PC-9 (cell line): ENCODE data around the gene TOX2. TPM values are rescaled to one million over a fixed set of nuclear protein-coding genes. Genes with fewer than 3 reads are reported as not detected.
A peak's percentile ranks its signal among the peaks of the same experiment; 100 is the strongest.

Experiments used
- BruUV-seq: library from RNA; stranded (reverse); fragments of 400-500 nt; replicated peaks from 2 replicates; lab custom pipeline; 2021; lab: Mats Ljungman, UMichigan
- CTCF ChIA-PET: fragments of 300-600 bp; sonication (Branson Sonifier 250); formaldehyde crosslinking; loops from one replicate; lab custom pipeline; 2022; ENCODE audit warnings: antibody characterized with exemption; lab: Charles Lee
- POLR2A ChIA-PET: fragments of 300-600 bp; sonication (Branson Sonifier 250); formaldehyde crosslinking; loops from one replicate; lab custom pipeline; 2022; ENCODE audit warnings: antibody characterized with exemption; ENCODE audit not compliant: unreplicated experiment; lab: Charles Lee
- DNase-seq, 2 experiments: peaks; one replicate each; pipeline versions ENCODE4 v3.0.0 to v3.0.0-alpha.2; 2015 to 2022; ENCODE audit warnings: mixed read lengths in 1 of 2
- H2AFZ ChIP-seq: fragments of 200-600 bp; sonication (generic); 2 replicates; pipeline ENCODE4 v1.8.1; 2017; ENCODE audit warnings: antibody characterized with exemption
- H3F3A ChIP-seq: fragments of 200-600 bp; sonication (generic); 2 replicates; pipeline ENCODE4 v1.8.1; 2017; ENCODE audit warnings: antibody characterized with exemption, mild to moderate bottlenecking, low read depth; ENCODE audit not compliant: insufficient read depth
- H3K27ac ChIP-seq: fragments of 200-600 bp; sonication (generic); 2 replicates; pipeline ENCODE4 v1.6.1; 2016; ENCODE audit warnings: mixed run types
- H3K27me3 ChIP-seq: fragments of 200-600 bp; sonication (generic); 2 replicates; pipeline ENCODE4 v1.6.1; 2016; ENCODE audit warnings: low read depth, mixed run types; ENCODE audit not compliant: insufficient read depth
- H3K36me3 ChIP-seq: fragments of 200-600 bp; sonication (generic); 2 replicates; pipeline ENCODE4 v1.6.1; 2016; ENCODE audit warnings: low read depth, mixed run types
- H3K4me1 ChIP-seq: fragments of 200-600 bp; sonication (generic); replicated peaks from 2 replicates; pipeline ENCODE4 v1.6.1; 2016; ENCODE audit warnings: mixed run types; ENCODE audit not compliant: insufficient read depth
- H3K4me2 ChIP-seq: fragments of 200-600 bp; sonication (generic); 2 replicates; pipeline ENCODE4 v1.6.1; 2017; ENCODE audit warnings: mixed run types
- H3K4me3 ChIP-seq: fragments of 200-600 bp; sonication (generic); 2 replicates; pipeline ENCODE4 v1.6.1; 2016; ENCODE audit warnings: mixed run types
- H3K79me2 ChIP-seq: fragments of 200-600 bp; sonication (generic); 2 replicates; pipeline ENCODE4 v1.6.1; 2017; ENCODE audit warnings: low read depth, mixed run types
- H3K9me2 ChIP-seq: fragments of 200-600 bp; sonication (generic); 2 replicates; pipeline ENCODE4 v1.8.1; 2017; ENCODE audit warnings: mild to moderate bottlenecking; ENCODE audit not compliant: insufficient read depth
- H3K9me3 ChIP-seq: fragments of 200-600 bp; sonication (generic); 2 replicates; pipeline ENCODE4 v1.8.1; 2016; ENCODE audit warnings: low read depth; ENCODE audit not compliant: insufficient read depth
- H4K20me1 ChIP-seq: fragments of 200-600 bp; sonication (generic); 2 replicates; pipeline ENCODE4 v1.8.1; 2017; ENCODE audit not compliant: insufficient read depth
- CTCF ChIP-seq: fragments of 200-600 bp; sonication (generic); conservative IDR thresholded peaks from 2 replicates; pipeline ENCODE4 v1.6.1; 2017; ENCODE audit warnings: mixed run types, antibody characterized with exemption, mild to moderate bottlenecking, moderate library complexity
- EZH2 ChIP-seq: fragments of 200-600 bp; sonication (generic); IDR thresholded peaks from 2 replicates; pipeline ENCODE4 v1.8.0; 2017; ENCODE audit warnings: antibody characterized with exemption, low read depth
- intact Hi-C: fragments of 100-400 bp; cut with micrococcal nuclease; formaldehyde crosslinking; loops from one replicate; pipeline ENCODE4 v1.10.0; 2022; ENCODE audit not compliant: unreplicated experiment
- total RNA-seq: library from RNA; stranded (reverse); gene quantifications from 2 replicates; pipeline ENCODE4 v1.2.3, GENCODE V29; 2021

TOX2 gene
- total RNA-seq, 1 experiment from 2014 or later, result 30.1 TPM

- H4K20me1 ChIP-seq, result no peaks in the 10 kb centered on the region
- POLR2A ChIA-PET, result interaction anchor here (0.7 kb wide), 1 partner anchor 365 kb away, joined by 6 read pairs; no protein-coding TSS in a partner anchor
- H3K27me3 ChIP-seq, result no peaks in the 10 kb centered on the region
- TF ChIP-seq CTCF, result no peak
- TF ChIP-seq EZH2, result no peak
- H3K4me3 ChIP-seq, result no peak overlapping the region
- no peak overlapping the region for H2AFZ ChIP-seq
- H3K79me2 ChIP-seq, result peaks cover 98% of the 10 kb centered on the region
- intact Hi-C loops, result no loop called here
- H3K27ac ChIP-seq, result no peak overlapping the region
- H3K4me1 ChIP-seq, result peaks cover 46% of the 10 kb centered on the region
- no peaks in the 10 kb centered on the region for H3K9me3 ChIP-seq
- H3K36me3 ChIP-seq, result peaks cover 11% of the 10 kb centered on the region; the same call in 1 of the 2 replicates
- H3F3A ChIP-seq, result peaks cover 26% of the 10 kb centered on the region
- no peak for DNase-seq
- no peak overlapping the region for H3K4me2 ChIP-seq
- no peaks in the 10 kb centered on the region for H3K9me2 ChIP-seq
- no TSS peak for BruUV-seq
- CTCF ChIA-PET, result interaction anchor here (0.8 kb wide), 1 partner anchor 14 kb away, joined by 3 read pairs; no protein-coding TSS in a partner anchor
Observed at GRCh38 chr20:43949248-43949647, 34.6 kb downstream of the TOX2 start.

DNA sequence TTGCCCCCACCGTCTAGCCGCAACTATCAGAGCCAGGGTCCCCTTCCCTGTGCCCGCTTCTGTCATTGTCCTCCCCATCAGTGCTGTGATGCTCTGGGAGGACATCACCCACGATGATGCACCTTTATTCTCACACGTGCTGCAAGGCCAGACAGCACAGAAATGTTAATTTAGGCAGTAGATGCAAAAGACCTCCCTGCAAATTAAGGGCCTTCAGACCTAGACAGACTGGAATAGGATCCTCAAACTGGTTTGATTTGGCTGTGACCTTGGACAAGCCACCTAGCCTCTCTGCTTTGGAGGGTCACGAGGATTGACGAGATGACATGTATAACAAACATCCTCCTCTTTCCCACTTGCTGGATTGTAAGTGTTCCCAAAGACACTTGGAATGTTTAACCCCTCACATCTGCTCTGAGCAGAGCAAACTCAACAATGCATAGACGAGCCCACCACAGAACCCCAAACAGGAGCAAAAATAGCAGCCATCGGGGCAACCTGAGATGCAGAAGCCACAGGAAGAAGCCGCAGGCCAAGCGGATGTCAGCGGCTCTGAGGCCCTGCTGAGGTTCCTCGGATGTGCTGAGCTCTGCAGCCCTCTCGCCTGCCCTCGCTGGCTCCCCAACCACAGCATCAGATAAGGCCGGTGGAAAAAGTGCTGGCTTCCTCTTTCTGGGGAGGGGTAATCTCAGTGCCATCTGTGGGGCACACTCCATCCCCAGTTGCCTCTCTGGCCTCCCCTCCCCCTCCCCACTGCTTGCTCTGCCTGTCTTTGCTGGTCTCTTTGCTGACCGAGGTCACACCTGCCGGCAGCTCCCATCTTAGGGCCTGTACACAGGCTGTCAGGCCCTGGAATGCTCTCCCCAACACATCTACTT lies 35.3 kb downstream of the TOX2 start:
- CTCF ChIA-PET, result interaction anchor here (0.8 kb wide), 1 partner anchor 13 kb away, joined by 3 read pairs; no protein-coding TSS in a partner anchor
- Histone ChIP-seq H4K20me1 (no peaks in the 10 kb centered on the region), H3K4me2 (no peak overlapping the region), H3K9me3 (no peaks in the 10 kb centered on the region), H2AFZ (no peak overlapping the region), H3K4me1 (peaks cover 47% of the 10 kb centered on the region), H3K27me3 (no peaks in the 10 kb centered on the region), H3K79me2 (peaks cover 95% of the 10 kb centered on the region), H3K9me2 (no peaks in the 10 kb centered on the region), H3K36me3 (peaks cover 11% of the 10 kb centered on the region; the same call in 1 of the 2 replicates), H3F3A (peaks cover 33% of the 10 kb centered on the region), H3K27ac (peak overlapping the region; percentile 8; the same call in 1 of the 2 replicates), H3K4me3 (no peak overlapping the region)
- TF ChIP-seq CTCF (no peak), EZH2 (no peak)
- POLR2A ChIA-PET, result interaction anchor here (0.7 kb wide), 1 partner anchor 365 kb away, joined by 6 read pairs; no protein-coding TSS in a partner anchor
- BruUV-seq, result no TSS peak
- DNase-seq, result peak; percentile 59 to 68
- intact Hi-C loops, result no loop called here

DNA sequence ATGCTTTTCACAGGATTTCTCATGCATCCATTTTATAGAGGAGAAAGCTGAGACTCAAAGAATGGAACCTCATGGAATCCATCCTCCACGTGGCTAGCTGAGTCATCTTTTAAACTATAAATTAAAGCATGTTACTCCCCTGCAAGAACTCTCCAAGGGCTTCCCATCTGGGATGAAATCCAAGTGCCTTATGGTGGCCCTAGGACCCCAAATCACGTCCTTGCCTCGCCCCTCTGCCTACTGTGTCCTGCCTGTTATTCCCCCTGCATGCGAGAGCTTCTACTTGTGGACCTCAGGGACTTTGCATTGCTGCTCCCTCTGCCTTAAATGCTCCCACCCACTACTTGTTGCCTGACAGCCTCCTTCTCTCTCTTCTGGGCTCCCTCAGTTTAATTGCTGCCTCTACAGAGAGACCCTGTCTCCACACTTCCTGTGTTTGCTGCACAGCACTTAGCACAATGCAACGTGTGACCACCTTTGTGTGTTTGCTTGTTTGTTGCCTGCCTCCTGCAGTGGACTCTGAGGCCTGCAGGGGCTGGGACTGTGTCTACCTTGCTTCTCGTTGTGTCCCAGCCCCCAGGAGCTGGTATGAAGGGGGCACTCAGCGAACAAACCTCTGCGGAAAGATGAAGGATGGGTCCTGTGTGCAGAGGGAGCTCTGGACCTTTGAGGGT lies 39.4 kb downstream of the TOX2 start:
- Histone ChIP-seq H3F3A (peaks cover 63% of the 10 kb centered on the region), H3K36me3 (peaks cover 25% of the 10 kb centered on the region), H4K20me1 (no peaks in the 10 kb centered on the region), H3K27ac (peak overlapping the region; percentile 97), H3K4me3 (peak overlapping the region; percentile 22; the same call in 1 of the 2 replicates), H3K79me2 (peaks cover 81% of the 10 kb centered on the region), H3K27me3 (no peaks in the 10 kb centered on the region), H3K9me3 (0 out of 2 replicates have a peak, but pooled peaks cover 8% of the 10 kb centered on the region), H3K4me1 (peaks cover 84% of the 10 kb centered on the region), H2AFZ (no peak overlapping the region), H3K4me2 (peak overlapping the region; percentile 68), H3K9me2 (no peaks in the 10 kb centered on the region)
- intact Hi-C loops, result loop anchor here (2.0 kb wide), 1 partner anchor 15 kb away; no protein-coding TSS in a partner anchor
- no TSS peak for BruUV-seq
- TF ChIP-seq CTCF (no peak), EZH2 (no peak)
- POLR2A ChIA-PET, result interaction anchor here (0.5 kb wide), 1 partner anchor 288 kb away, joined by 4 read pairs; no protein-coding TSS in a partner anchor
- no peak for DNase-seq
- CTCF ChIA-PET, result interaction anchor here (1.2 kb wide), 1 partner anchor 111 kb away, joined by 3 read pairs; no protein-coding TSS in a partner anchor
